ENCODE measurements around the gene KSR1. TPM values are rescaled to one million over a fixed set of nuclear protein-coding genes. Genes with fewer than 3 reads are reported as not detected.

Gene KSR1
- total and polyA plus RNA-seq, 2 donors (not counting 1 experiment from before 2014, with no cell fraction given): 5.3 to 10.1 TPM

DNA sequence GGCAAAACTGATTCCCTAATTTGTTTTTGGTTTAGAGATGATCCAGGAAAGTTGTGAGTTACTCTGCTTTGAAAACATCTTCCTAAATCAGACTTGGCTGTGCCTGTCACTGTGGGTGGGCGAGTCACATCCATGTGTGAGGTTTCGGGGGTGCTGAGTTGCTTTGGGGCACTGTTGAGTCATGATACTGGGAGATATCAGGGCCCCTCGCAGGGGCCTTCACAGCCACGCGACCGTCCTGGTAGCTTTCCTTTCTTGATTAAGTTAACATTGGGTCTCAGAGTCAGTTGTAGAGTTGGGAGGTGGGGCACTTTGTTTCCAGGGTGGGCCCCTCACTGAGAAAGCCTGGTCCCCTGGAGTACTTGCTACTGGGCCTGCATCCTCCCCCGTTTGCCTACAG lies 116.4 kb downstream of the KSR1 start:
- no peaks in the 10 kb centered on the region for H3K36me3 ChIP-seq (ENCODE audit: control insufficient read depth, insufficient read depth, low read length)
- H3K4me3 ChIP-seq (replicated peaks in 1 of 4; ENCODE audit: control extremely low read depth in 1 of 4, insufficient read depth in 1 of 4, low read depth in 3 of 4, low read length in 4 of 4): no peak overlapping the region
- H3K9ac ChIP-seq (ENCODE audit: insufficient read depth, low read length): no peak overlapping the region
- H3K9me3 ChIP-seq (ENCODE audit: control insufficient read depth, insufficient read depth, low read depth, low read length): no peaks in the 10 kb centered on the region
- no peak overlapping the region for H3K27ac ChIP-seq (ENCODE audit: insufficient read depth, low read length)
- TF ChIP-seq EZH2 (IDR thresholded peaks at IDR 0.05; ENCODE audit: low read length, missing control alignments): no peak
- TF ChIP-seq, protein P1, sequence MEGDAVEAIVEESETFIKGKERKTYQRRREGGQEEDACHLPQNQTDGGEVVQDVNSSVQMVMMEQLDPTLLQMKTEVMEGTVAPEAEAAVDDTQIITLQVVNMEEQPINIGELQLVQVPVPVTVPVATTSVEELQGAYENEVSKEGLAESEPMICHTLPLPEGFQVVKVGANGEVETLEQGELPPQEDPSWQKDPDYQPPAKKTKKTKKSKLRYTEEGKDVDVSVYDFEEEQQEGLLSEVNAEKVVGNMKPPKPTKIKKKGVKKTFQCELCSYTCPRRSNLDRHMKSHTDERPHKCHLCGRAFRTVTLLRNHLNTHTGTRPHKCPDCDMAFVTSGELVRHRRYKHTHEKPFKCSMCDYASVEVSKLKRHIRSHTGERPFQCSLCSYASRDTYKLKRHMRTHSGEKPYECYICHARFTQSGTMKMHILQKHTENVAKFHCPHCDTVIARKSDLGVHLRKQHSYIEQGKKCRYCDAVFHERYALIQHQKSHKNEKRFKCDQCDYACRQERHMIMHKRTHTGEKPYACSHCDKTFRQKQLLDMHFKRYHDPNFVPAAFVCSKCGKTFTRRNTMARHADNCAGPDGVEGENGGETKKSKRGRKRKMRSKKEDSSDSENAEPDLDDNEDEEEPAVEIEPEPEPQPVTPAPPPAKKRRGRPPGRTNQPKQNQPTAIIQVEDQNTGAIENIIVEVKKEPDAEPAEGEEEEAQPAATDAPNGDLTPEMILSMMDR (conservative IDR thresholded peaks at IDR 0.05 in 1 of 2, IDR thresholded peaks at IDR 0.05 in 1 of 2; ENCODE audit: low read depth in 1 of 2, low read length in 2 of 2): no peak
- H3K4me2 ChIP-seq (ENCODE audit: extremely low read depth, insufficient read depth, low read length): no peak overlapping the region
- DNase-seq (ENCODE audit: low read depth in 2 of 2): peak in 1 of 2 donors; percentile 38
- H3K27me3 ChIP-seq (ENCODE audit: control insufficient read depth, insufficient read depth, low read length): no peaks in the 10 kb centered on the region
- H3K79me2 ChIP-seq (ENCODE audit: control insufficient read depth, insufficient read depth, low read length): no peaks in the 10 kb centered on the region
- H3K4me1 ChIP-seq (ENCODE audit: control insufficient read depth, extremely low read depth, insufficient read depth, low read length): peaks cover 4% of the 10 kb centered on the region
- no peaks in the 10 kb centered on the region for H4K20me1 ChIP-seq (ENCODE audit: control insufficient read depth, extremely low read depth, insufficient read depth, low read length)
- H2AFZ ChIP-seq (ENCODE audit: low read length): no peak overlapping the region

DNA sequence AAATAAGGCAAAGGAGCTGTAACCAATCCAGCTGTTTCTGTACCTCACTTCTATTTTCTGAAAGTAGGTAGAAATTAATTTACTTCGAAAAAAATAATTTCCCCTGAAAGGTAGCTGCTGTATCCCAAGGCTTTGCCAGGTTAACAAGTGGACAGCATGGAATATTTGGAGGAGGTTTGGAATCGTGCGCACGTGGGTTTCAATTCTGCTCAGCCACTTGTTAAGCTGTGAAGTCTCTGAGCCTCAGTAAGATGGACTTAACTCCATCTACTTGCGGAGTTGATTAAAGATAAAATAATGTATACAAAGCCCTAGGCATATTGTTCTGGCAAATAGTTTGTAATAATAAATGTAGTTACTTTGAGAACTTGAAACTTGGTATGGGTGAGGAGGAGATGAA lies 117.3 kb downstream of the KSR1 start:
- H3K4me1 ChIP-seq (ENCODE audit: control insufficient read depth, extremely low read depth, insufficient read depth, low read length): peaks cover 4% of the 10 kb centered on the region
- H3K4me3 ChIP-seq (replicated peaks in 1 of 4; ENCODE audit: control extremely low read depth in 1 of 4, insufficient read depth in 1 of 4, low read depth in 3 of 4, low read length in 4 of 4): no peak overlapping the region
- TF ChIP-seq EZH2 (IDR thresholded peaks at IDR 0.05; ENCODE audit: low read length, missing control alignments): no peak
- TF ChIP-seq, protein P1 (conservative IDR thresholded peaks at IDR 0.05 in 1 of 2, IDR thresholded peaks at IDR 0.05 in 1 of 2; ENCODE audit: low read depth in 1 of 2, low read length in 2 of 2): no peak
- no peaks in the 10 kb centered on the region for H3K79me2 ChIP-seq (ENCODE audit: control insufficient read depth, insufficient read depth, low read length)
- no peaks in the 10 kb centered on the region for H3K27me3 ChIP-seq (ENCODE audit: control insufficient read depth, insufficient read depth, low read length)
- no peak overlapping the region for H3K9ac ChIP-seq (ENCODE audit: insufficient read depth, low read length)
- H3K9me3 ChIP-seq (ENCODE audit: control insufficient read depth, insufficient read depth, low read depth, low read length): no peaks in the 10 kb centered on the region
- no peak for DNase-seq (ENCODE audit: low read depth in 2 of 2)
- no peaks in the 10 kb centered on the region for H4K20me1 ChIP-seq (ENCODE audit: control insufficient read depth, extremely low read depth, insufficient read depth, low read length)
- no peak overlapping the region for H3K4me2 ChIP-seq (ENCODE audit: extremely low read depth, insufficient read depth, low read length)
- no peaks in the 10 kb centered on the region for H3K36me3 ChIP-seq (ENCODE audit: control insufficient read depth, insufficient read depth, low read length)
- H3K27ac ChIP-seq (ENCODE audit: insufficient read depth, low read length): no peak overlapping the region
- no peak overlapping the region for H2AFZ ChIP-seq (ENCODE audit: low read length)

DNA sequence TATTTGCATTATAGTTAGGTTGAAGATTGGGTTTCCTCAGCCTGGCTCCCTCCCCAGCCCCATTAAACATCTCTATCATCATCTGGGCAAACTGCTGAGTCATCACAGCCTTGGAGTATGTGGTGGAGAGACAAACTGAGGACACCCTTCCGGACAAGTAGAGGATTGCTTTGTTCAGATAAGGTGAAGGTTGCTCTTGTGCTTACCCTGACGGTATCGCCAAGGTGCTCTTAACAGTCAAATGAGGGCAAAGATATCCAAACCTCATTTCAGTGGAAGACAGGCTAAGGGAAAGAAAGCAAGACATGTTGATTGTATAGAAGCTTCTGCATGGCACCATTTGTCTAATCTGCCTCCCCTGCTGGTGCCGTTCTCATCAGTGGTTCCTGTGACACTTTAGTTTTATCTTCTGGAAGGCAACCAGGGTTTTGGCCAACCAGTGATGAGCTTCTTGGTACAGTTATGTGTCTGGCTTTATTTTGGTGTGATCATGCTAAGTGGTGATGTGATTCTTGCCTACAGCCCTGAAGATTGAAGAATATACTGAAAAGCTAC lies 117.8 kb downstream of the KSR1 start:
- Histone ChIP-seq H3K4me1 (ENCODE audit: control insufficient read depth, extremely low read depth, insufficient read depth, low read length) (peaks cover 4% of the 10 kb centered on the region), H3K9ac (ENCODE audit: insufficient read depth, low read length) (no peak overlapping the region)

More for the DNA sequence above, 117.8 kb downstream of the KSR1 start:
- Histone ChIP-seq H3K36me3 (ENCODE audit: control insufficient read depth, insufficient read depth, low read length) (no peaks in the 10 kb centered on the region), H3K4me2 (ENCODE audit: extremely low read depth, insufficient read depth, low read length) (no peak overlapping the region), H3K79me2 (ENCODE audit: control insufficient read depth, insufficient read depth, low read length) (no peaks in the 10 kb centered on the region), H4K20me1 (ENCODE audit: control insufficient read depth, extremely low read depth, insufficient read depth, low read length) (no peaks in the 10 kb centered on the region), H2AFZ (ENCODE audit: low read length) (no peak overlapping the region), H3K27ac (ENCODE audit: insufficient read depth, low read length) (no peak overlapping the region), H3K27me3 (ENCODE audit: control insufficient read depth, insufficient read depth, low read length) (no peaks in the 10 kb centered on the region), H3K4me3 (replicated peaks in 1 of 4; ENCODE audit: control extremely low read depth in 1 of 4, insufficient read depth in 1 of 4, low read depth in 3 of 4, low read length in 4 of 4) (no peak overlapping the region), H3K9me3 (ENCODE audit: control insufficient read depth, insufficient read depth, low read depth, low read length) (no peaks in the 10 kb centered on the region)
- DNase-seq (ENCODE audit: low read depth in 2 of 2): peak; percentile 62 to 75
- no peak for TF ChIP-seq EZH2 (IDR thresholded peaks at IDR 0.05; ENCODE audit: low read length, missing control alignments)
- TF ChIP-seq, protein P1 (conservative IDR thresholded peaks at IDR 0.05 in 1 of 2, IDR thresholded peaks at IDR 0.05 in 1 of 2; ENCODE audit: low read depth in 1 of 2, low read length in 2 of 2): no peak
